HG02885 (cell line): ENCODE results near the gene NUP210.
"Not testable (repeated sequence)": the region's sequence is repeated elsewhere in the genome, so short reads cannot be mapped to it uniquely, and the experiment has no call there.

Experiments used
- ATAC-seq: cut with Tn5 transposase; IDR thresholded peaks from one replicate; pipeline ENCODE4 v1.9.1; 2021; ENCODE audit warnings: mild to moderate bottlenecking; ENCODE audit not compliant: unreplicated experiment, poor library complexity

Gene NUP210

GRCh38 chr3:13420045-13420830 is at the start of gene NUP210:
Gene NUP210 (minus strand): TSS chr3:13420322. CDS start chr3:13420226, 96 bp downstream.
- ATAC-seq: peak; percentile 63

GRCh38 chr3:13466781-13467180 is 46.7 kb upstream of the NUP210 start:
- no peak for ATAC-seq

- no peak for ATAC-seq
Observed at GRCh38 chr3:13465236-13465873, 45.2 kb upstream of the NUP210 start.

GRCh38 chr3:13463618-13464400 is 43.7 kb upstream of the NUP210 start:
- no peak for ATAC-seq

- ATAC-seq: no peak
Observed at GRCh38 chr3:13462822-13463221, 42.7 kb upstream of the NUP210 start.

- ATAC-seq: no peak
Observed at GRCh38 chr3:13462125-13462629, 42.1 kb upstream of the NUP210 start.

GRCh38 chr3:13461169-13462124 is 41.3 kb upstream of the NUP210 start:
- ATAC-seq: no peak

- ATAC-seq: no peak
Observed at GRCh38 chr3:13460341-13460736, 40.2 kb upstream of the NUP210 start.

- ATAC-seq: no peak
Observed at GRCh38 chr3:13459605-13460340, 39.7 kb upstream of the NUP210 start.

- ATAC-seq: no peak
Observed at GRCh38 chr3:13457593-13457992, 37.5 kb upstream of the NUP210 start.

GRCh38 chr3:13455644-13456043 is 35.5 kb upstream of the NUP210 start:
- no peak for ATAC-seq

GRCh38 chr3:13452490-13453335 is 32.6 kb upstream of the NUP210 start:
- ATAC-seq: peak; percentile 35

- no peak for ATAC-seq
Observed at GRCh38 chr3:13451301-13451673, 31.2 kb upstream of the NUP210 start.

GRCh38 chr3:13442882-13443281 is 22.8 kb upstream of the NUP210 start:
- not testable (repeated sequence) for ATAC-seq

GRCh38 chr3:13440204-13440817 is 20.2 kb upstream of the NUP210 start:
- no peak for ATAC-seq

- not testable (repeated sequence) for ATAC-seq
Observed at GRCh38 chr3:13436213-13436612, 16.1 kb upstream of the NUP210 start.

- no peak for ATAC-seq
Observed at GRCh38 chr3:13433912-13434311, 13.8 kb upstream of the NUP210 start.

GRCh38 chr3:13432093-13432492 is 12.0 kb upstream of the NUP210 start:
- no peak for ATAC-seq
